Right forelimb (tissue), 1 donor: Measurements from ENCODE around the gene OR12D2.
"Not testable (repeated sequence)": the region's sequence is repeated elsewhere in the genome, so short reads cannot be mapped to it uniquely, and the experiment has no call there.

Experiments used
- DNase-seq: peaks from one replicate; pipeline ENCODE4 v3.0.0-alpha.2; 2018

The OR12D2 gene

DNA sequence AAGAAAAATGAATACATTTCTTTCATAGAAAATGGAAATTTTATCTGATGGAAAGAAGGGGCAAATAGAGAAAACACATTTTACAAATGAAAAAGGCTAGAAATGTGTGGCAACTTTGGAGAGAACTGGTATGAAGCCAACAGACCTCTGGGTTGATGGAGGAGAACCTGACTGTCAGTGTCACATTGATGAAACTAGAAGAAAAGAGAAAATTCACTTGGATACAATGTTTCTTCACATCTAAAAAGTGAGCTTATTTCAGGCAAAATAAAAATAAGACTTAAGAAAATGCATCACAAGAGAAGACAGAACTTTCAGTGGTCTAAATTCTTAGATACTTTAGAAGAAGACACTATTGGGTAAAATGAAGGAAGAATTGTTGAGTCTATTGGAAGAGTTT is at the start of gene OR12D2:
TSS of gene OR12D2 (plus strand) at position 301 of the 400 bp plus-strand sequence. CDS start 1,069 bp downstream, outside the sequence.
- no peak for DNase-seq

DNA sequence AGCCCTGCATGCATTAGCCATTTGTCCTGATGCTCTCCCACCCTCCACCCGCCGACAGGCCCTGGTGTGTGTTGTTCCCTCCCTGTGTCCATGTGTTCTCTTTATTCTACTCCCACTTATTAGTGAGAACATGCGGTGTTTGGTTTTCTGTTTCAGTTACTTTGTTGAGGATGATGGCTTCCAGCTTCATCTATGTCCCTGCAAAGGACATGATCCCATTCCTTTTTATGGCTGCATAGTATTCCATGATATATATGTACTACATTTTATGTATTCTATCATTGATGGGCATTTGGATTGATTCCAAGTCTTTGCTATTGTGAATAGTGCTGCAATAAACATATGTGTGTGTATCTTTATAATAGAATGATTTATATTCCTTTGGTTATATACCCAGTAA is 46.1 kb upstream of the OR12D2 start:
- not testable (repeated sequence) for DNase-seq

GRCh38 chr6:29354980-29355379 is 40.5 kb upstream of the OR12D2 start:
- DNase-seq = no peak

DNA sequence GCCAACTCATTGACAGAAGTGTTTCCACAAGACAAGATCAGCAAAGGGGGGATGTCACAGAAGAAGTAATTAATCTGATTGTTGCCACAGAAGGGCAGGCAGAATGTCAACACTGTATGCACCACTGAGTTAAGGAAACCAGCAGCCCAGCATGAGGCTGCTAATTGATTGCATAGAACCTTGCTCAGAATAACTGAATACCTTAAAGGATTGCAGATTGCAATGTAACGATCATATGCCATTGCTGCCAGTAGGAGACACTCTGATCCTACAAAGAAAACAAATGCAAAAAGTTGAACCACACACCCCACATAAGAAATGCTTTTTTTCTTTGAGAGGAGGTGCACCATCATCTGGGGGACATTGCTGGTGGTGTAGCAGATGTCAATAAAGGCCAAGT is 39.8 kb upstream of the OR12D2 start:
- DNase-seq = no peak

GRCh38 chr6:29368765-29369164 is 26.7 kb upstream of the OR12D2 start, which contains the start of gene OR5V1:
Gene OR5V1 (minus strand): TSS chr6:29368865. CDS start chr6:29356195, 12,670 bp downstream.
- DNase-seq = no peak

- no peak for DNase-seq
These were observed 20.2 kb upstream of the OR12D2 start, which contains the start of gene OR12D3 for GRCh38 chr6:29375191-29375590. Gene OR12D3 (minus strand): TSS chr6:29375291. CDS start chr6:29375287, 4 bp downstream.

- DNase-seq = no peak
These were observed 19.4 kb upstream of the OR12D2 start for GRCh38 chr6:29376003-29376402.

DNA sequence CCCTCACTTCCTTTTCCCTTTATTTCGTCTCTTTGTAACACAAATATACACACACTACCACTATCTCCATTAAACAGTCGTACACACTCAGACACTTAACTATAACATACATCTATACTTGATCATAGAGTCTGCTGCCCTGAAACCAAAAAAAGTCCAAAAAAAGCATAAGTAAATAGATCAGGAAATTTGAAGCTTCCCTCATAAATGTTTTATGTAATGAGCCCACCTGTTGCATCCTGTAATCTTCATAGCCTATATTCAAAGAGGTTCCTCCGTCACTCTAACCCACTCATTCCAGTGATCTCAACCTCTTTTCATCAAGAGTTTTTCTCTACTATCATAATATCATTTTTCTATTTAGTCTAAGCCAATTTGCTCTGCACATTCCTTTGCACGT is 6.9 kb upstream of the OR12D2 start:
- DNase-seq = no peak

DNA sequence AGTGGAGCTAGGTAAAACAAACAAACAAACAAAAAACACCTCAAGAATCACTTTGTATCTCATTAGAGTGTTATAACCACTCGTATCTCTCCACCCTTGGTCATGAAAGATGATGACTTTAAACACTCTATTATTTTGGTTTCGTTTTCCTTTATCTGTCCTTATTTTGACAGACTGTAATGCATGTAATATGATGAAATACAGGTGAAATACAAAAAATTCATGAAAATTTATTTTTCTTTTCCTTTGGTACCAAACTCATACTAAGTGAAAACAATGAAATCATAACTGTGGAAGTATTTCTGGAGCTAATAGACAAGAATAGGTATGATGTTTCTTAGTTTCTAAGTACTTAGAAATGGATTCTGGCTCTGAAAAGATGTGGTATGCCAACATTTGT is 4.1 kb downstream of the OR12D2 start:
- DNase-seq = no peak

- no peak for DNase-seq
These were observed 8.4 kb downstream of the OR12D2 start for GRCh38 chr6:29403801-29404200.

DNA sequence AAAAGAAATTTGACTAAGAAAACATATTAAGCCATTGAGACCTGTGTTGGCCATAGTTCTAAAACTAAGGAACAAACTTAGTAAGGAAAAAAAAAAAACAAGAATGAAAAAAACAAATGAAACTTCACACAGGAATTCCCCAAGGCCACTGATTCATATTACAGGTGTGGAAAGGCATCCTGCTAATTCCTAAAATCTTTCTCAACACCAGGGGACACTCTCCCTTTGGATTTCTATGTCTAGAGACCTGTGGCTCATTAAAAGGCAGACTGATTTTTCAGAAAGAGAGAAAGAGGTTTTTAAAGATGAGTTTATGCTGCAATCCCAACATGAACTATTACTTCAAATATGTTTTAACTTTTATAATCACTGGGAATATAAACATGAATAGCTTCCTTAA is 19.2 kb downstream of the OR12D2 start, which contains the start of gene OR12D1:
TSS of gene OR12D1 (plus strand) at position 341 of the 400 bp plus-strand sequence.
- DNase-seq = no peak

- no peak for DNase-seq
These were observed 24.1 kb downstream of the OR12D2 start for GRCh38 chr6:29419516-29419915.

DNA sequence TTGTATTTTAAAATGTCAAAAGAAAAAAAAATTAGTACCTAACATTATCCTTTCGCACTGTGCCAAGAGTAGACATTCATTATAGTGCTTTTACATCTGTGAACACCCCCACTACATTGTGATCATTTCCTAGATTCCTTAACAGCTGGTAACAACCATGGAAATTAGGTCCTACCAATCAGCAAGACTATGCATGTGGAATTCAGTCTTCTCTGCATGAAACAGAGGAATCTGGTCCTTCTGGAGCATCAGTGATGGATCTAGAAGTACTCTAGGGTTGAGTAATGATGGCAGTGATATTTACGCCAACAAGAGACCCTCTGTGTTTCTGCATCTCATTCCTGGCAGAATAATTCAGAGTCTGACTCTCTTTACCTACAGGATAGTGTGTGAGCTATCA is 28.7 kb downstream of the OR12D2 start:
- no peak for DNase-seq

DNA sequence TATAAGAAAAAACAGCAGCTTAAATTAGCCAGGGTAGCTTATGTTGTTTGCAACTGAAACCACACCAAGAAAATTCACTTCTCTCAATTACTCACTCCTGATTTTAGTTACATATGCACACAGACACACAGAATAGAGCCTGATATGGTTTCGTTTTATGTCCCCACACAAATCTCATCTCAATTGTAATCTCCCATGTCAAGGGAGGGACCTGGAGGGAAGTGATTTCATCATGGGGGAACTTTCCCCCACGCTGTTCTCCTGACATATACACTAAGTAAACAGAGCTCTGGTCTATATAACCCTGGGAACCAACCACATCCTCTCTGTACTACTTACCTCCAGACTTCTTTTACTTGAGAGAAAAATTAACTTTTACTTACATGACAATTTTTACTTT is 29.1 kb downstream of the OR12D2 start:
- DNase-seq = no peak

GRCh38 chr6:29425075-29425474 is 29.6 kb downstream of the OR12D2 start:
- no peak for DNase-seq

- no peak for DNase-seq
These were observed 31.2 kb downstream of the OR12D2 start for GRCh38 chr6:29426654-29427053.

DNA sequence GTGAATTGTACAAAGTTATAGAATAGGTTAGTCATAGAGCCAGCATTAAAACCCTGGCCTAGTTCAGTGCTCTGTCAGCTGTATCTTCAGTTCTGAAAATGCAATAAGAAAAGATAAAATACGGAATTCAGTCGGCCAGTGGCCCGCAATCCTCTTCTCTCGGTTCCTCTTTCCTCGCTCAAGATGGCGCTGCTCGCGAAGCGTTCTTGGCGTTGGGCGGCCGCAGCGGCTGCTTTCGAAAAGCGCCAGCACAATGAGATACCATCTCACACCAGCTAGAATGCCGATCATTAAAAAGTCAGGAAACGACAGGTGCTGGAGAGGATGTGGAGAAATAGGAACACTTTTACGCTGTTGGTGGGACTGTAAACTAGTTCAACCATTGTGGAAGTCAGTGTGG is 41.3 kb downstream of the OR12D2 start:
- DNase-seq = not testable (repeated sequence)

- no peak for DNase-seq
These were observed 43.6 kb downstream of the OR12D2 start, which contains the start of gene OR10C1 for GRCh38 chr6:29439006-29439405. Gene OR10C1 (plus strand): TSS chr6:29439306. CDS start chr6:29440016, 710 bp downstream.

GRCh38 chr6:29442719-29443118 is 47.3 kb downstream of the OR12D2 start:
- DNase-seq = no peak

DNA sequence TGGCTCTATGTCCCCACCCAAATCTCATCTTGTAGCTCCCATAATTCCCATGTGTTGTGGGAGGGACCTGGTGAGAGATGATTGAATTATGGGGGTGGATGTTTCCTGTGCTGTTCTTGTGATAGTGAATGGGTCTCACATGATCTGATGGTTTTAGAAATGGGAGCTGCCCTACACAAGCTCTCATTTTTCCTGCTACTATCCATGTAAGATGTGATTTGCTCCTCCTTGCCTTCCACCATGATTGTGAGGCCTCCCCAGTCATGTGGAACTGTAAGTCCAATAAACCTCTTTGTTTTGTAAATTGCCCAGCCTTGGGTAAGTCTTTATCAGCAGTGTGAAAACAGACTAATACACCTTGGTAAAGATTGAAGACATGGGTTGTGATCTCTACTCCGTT is 48.6 kb downstream of the OR12D2 start:
- DNase-seq = not testable (repeated sequence)
